Activated CD8-positive, alpha-beta memory T cell treated with anti-CD3 and anti-CD28 coated beads for 4 hours (primary cell): ENCODE measurements around the gene CHMP2A.
"Not testable (repeated sequence)": the region's sequence is repeated elsewhere in the genome, so short reads cannot be mapped to it uniquely, and the experiment has no call there.

Experiments
- DNase-seq, 2 donors: peaks; one replicate each; pipeline ENCODE4 v3.0.0-alpha.2; 2020; ENCODE audit warnings: low read depth in 2 of 2

The CHMP2A gene

DNA sequence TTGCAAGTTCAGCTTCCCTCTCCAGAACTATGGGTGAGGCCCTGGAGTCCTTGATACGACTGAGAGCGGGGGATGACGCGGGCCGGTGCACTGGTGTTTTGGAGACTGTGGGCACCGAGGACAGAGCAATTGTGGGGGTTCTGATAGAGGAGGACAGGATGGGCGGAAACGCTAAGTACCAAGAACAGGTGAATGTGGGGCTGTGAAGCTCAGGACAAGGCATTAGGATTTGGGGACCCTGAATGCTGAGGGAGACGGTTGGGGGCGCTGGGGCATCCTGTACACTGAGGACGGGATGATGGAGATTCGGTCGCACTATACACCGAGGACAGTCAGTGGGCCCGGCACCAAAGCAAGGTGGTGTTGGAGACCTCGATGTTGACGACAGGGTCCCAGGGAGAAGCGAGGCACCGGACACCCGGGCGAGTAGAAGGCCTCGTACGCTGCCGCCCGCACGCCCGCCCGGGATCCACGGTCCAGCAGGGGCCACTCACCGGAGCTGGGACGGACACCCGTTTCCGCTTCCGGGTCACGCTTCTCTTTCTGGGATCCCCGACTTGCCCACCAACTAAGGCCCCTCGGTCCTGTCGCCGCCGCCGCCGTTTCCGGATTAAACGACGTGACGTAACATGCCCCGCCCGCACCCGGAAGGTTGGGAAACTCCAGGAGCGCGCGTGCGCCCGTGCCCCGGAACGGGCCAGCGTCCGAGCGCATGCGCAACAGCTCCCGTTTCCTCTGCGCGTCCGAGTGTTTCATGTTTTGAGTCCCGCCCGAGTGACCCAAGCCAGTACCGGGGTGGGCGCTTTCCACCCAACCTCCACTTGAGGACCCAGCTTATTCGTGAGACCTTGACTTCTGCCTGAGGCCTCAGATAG lies at the start of gene CHMP2A:
TSS of gene CHMP2A (minus strand) at position 612 of the 875 bp plus-strand sequence. CDS start 893 bp downstream, outside the sequence.
- DNase-seq, result peak; percentile 95 to 98

DNA sequence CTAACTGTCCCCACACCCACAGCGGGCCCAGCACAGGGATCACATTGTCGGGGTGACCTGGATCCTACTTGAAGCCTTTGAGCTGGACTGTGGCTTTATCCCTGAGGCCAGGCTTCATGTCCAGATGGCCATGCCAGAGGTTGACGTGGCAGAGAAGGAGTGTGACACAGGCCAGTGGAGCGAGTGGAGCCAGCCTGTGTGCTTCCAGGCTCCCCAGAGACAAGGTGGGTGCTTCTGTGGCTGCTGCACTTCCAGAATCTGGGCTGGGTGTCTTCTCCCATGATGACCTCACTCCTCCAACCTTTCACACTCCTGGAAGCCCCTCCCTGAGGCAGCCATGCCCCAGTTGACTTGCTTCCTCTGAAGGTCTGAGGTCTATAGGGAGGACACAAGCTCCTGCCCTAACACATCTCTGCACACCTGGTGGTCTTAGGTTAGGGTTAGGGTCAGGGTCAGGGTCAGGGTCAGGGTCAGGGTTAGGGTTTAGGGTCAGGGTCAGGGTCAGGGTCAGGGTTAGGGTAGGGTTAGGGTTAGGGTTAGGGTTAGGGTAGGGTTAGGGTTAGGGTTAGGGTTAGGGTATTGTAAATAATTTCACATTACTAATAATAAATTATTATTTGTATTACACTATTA lies 31.3 kb upstream of the CHMP2A start:
- no peak for DNase-seq

DNA sequence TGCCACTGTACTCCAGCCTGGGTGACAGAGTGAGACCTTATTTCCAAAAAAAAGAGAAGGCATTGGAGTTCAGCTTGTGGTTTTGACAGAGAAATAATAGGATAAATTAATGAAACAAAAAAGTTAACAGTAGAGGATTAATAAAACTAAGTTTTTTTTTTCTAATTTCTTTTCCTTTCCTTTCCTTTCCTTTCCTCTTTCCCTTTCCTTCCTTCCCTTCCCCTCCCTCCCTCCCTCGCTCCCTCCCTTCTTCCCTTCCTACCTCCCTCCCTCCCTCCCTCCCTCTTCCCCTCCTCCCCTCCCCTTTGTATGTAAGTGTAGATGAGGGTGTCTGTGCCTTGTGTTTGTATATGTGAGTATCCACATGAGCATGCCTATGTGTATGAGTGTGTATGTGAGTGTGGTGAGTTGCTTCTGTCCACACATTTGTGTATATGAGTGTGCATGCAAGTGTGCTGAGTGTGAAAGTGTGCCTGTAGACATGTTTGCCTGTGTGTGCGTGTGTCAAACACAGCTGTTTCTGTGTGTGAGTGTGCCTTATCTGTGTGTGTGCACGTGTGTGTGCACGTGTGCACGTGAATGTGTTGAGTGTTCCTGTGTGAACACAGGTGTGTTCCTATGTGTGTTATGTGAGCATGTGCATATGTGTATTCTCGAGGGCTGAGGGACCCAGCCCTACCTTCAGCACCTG lies 30.7 kb upstream of the CHMP2A start:
- no peak for DNase-seq

DNA sequence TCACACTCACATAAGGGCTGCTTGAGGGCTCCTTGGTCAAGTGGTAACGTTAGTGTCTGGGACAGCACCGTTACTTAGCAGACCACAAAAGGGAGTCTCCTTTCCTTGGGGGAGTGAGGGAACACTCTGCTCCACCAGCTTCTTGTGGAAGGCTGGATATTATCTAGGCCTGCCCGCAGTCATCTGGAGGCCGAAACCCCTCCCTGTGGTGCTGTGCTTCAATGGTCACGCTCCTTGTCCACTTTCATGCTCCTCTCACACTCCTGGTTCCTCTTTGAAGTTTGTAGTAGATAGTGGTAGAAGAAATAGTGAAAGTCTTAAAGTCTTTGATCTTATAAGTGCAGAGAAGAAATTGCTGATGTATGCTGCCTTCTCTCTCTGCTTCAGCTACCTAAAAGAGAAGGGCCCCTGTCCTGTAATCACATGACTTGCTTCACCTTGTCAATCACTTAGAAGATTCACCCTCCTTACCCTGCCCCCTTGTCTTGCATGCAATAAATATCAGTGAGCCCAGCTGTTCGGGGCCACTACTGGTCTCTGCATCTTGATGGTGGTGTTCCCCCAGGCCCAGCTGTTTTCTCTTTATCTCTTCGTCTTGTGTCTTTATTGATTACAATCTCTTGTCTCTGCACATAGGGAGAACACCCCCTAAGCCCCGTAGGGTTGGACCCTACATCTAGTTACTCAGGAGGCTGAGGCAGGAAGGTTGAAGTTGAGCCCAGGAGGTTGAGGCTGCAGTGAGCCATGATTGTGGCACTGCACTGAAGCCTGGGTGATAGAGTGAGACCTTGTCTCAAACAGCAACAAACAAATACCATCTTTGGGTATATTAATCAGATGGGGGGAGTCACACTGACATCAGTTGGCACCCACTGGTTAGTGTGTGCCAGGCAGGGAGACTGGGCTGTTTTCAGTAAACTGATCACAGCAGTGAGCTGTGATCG lies 29.9 kb upstream of the CHMP2A start:
- no peak for DNase-seq

DNA sequence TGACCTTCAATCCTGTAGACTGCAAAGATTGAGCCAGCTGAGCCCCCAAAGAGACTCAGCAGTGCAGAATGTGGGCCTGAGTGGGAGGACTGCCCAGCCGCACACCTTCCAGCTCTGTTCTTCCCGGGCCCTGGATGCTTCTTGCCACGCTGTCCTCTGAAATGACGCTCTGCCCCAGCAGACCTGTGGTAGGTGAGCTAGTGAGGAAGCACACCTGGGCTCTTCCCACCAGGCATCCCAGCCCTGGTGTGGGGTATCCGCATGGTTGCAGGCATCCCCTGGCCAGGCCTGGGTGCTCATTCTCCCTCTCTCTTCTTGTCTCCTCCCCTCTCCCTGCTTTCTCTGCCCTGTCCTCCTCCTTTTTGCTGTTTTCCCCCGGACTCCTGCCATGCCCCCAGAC lies 28.1 kb upstream of the CHMP2A start:
- no peak for DNase-seq

DNA sequence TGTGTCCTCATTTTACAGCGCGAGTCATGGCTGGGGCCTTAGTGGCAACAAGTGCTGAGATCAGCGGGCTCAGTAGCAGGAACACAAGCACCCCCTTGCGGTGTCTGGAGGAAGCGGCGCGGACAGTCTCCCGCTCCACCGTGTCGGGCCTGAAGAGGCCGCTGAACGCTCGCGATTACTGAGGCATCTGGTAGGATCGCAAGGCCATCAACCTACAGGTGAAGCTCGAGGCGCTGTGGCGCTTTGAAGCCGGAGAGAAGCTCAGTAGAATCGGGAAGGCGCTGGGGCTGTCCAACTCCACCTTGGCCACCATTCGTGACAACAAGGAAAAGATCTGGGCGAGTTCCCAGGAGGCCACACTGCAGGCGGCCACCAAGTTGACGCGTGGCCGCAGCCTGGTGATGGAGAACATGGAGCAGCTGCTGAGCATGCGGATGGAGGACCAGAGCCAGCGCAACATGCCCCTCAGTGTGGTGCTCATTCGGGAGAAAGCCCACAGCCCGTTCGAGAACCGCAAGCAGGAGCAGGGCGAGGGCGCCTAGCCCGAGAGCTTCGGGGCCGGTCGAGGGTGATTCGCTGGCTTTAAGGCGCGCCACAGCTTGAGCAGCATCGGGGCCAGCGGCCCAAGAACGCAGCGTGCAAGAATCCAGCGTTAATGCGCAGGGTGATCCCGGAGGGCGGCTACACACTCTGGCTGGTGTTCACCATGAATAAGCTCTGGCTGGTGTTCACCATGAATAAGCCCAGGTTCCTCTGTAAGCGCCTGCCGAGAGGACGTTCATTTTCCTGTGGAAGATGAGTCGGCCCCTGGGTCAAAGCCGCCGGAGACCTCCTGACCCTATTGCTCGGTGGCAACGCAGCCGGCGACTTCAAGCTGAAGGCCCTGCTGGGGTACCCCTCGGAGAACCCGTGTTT lies 26.6 kb upstream of the CHMP2A start:
- peak; percentile 76 to 79 for DNase-seq

DNA sequence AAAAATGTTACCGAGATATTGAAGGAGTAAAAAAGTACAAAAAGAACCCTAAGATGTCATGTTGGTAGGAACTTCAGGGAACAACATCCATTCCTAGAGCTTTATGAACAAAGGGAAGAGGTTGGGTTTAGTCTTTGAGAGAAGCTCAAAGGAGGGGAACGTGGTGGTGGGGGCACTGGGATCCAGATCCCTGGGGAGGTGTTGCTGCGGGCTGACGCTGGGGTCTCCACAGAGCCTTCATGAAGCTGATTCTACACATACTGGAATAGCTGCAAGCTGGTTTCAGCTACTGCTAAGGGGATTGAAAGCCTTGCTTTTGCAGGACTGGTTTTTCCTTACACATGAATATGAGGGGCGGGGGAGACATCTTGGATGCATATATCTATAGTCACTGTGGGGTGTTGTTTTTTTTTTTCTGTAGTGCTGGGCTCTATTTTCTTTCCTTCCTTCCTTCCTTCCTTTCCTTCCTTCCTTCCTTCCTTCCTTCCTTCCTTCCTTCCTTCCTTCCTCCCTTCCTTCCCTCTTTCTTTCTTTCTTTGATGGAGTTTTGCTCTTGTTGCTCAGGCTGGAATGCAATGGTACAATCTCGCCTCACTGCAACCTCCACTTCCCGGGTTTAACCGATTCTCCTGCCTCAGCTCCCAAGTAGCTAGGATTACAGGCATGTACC lies 24.7 kb upstream of the CHMP2A start:
- no peak for DNase-seq

DNA sequence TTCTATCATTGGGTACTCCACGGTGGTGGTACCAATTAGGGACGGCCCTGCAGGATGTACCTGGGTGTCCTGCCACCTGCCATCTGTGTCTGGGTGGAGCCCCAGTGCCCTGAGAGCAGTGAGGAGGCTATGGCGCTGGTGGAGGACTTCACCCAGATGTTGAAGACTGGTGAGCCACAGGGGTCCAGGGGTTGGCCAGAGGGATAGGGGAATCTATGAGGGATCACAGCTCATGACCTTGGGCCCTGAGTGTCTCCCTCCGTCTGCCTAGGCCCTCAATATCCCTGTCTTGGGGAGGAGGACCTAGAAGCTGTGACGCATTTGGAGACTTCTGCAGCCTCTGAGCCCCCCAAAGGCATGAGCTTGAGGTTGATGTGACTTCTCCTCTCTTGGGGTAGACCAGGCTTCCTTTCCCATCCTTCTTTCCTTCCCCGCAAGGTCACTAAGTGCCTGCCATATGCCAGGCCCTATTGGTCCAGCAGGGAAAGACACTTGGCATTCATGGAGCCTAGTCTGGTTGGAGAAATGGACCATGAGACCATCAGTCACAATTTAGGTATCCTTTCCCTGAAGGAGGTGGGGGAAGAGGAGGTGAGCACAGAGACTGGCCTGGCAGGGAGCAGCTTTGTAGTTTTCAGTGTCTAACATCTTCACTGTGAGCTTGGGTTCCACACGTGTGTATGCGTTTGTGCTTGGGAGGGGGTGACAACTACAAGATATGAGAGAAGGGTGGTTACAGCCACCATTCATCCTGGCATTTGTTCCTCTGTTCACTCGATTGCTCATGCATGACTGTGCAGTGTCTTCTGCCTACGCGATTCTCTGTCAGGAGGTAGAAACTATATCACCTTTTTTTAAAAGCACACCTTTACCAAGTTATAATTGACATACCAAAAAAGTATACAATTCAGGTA lies 23.4 kb upstream of the CHMP2A start:
- no peak for DNase-seq

DNA sequence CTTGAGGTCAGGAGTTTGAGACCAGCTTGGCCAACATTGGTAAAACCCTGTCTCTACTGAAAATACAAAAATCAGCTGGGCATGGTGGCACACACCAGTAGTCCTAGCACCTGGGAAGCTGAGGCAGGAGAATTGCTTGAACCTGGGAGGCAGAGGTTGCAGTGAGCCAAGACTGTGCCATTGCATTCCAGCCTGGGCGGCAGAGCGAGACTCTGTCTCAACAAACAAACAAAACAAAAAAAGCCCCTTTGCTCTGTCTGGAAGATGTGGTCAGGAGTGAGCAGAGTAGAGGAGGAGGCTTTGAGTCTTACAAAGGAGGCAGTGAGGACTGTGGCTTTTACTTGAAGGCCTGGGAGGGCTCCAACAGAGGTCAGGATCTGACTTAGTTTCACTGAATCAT lies 22.7 kb upstream of the CHMP2A start:
- not testable (repeated sequence) for DNase-seq

DNA sequence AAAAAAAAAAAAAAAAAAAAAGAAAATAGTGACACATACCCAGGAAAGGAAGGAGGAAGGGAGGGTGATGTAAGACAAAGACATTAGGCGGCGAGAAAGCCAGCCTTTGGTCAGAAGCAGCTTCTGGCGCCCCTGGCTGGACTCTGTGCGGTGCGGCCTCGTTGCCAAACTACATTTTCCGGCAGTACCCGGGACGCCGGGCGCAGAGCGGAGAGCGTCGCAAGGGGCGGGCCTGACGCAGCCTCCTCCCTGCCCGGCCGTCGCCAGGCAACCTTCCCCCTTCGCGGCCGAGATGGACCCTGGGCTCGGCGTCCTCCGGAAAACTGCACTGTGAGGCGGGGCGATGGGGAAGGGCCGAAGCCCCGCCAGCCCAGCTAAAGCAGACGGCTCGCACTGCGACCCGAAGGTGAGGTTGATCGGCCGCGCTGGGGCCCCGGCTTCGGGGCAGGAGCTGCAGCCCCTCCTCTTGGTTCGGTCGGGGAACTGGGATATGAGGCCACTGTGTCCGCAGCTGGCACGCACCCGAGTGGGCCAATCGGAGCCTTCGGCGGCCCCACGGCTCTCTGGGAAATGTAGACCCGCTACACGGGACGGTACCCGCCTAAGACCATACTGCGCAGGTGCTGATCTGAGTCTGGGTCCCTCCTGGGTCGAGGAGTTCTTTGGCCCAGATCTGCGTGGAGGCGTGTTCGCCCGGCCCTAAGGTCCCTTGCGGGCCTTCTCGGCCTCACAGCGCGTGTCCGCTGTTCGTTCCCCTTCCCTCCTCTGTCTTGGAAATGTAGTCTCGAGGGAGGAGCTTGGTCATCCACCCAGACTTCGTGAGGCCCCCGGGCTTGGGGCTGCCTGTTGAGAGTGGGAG lies 20.5 kb upstream of the CHMP2A start:
- peak; percentile 54 to 60 for DNase-seq

DNA sequence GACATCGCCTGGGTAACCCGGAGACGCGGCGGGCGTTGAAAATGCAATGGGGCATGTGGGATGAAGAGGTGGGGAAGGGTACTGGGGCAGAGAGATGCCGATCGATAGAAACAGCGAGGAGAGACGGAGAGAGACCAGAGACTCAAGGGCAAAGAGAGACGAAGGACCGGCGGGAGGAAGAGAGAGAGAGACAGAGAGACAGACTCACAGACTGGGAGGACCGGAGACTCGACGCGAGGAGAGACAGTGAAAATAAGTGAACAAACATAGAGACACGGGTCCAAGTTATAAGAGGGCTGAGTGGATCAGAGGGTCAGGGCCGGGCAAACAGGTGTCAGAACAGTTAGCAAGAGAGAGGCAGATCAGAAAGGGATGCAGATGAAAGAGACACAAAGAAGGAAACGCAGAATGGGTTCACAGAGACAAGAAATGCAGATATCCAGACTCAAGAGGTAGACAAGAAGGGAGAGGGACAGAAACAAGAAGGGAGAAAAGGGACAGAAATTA lies 18.8 kb upstream of the CHMP2A start:
- DNase-seq, result no peak

DNA sequence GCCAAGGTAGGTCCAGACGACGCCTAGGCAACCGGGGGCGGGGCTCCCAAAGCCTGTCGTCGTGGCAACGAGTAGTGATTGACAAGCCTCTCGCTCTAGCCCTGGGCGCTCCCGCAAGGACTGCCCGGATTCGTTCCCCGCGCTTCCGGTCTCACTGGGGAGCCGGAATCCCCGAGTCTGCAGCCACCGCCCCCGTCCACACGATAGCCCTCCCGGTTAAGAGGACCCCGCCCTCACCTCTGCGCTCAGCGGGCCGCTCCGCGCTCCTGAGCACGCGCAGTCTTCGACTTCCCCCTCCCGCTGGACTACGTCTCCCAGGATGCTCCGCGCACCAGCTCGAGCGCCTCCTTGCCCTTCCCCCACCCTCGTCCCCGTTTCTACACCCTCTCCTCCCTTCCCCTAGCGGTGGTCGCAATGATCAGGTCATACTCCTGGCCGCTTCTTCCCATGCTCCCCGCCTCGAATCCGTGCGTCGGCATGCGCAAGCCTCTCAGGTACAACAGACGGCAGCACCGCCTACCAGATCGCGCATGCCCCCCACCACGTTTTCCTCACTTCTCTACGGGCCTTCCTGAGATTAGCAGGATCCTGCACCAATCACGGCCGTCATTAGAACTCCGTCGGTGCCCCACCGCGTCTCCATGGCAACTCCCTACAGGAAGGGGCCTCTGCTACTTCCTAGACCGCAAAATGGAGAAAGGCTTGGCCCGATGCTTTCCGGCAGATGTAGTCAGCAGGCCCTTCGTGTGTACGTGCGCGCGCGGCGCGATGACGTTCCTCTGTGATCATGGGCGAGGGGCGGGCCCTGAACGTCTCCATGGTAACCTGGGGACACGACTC lies 18.1 kb upstream of the CHMP2A start, which contains the start of gene MZF1:
TSS of gene MZF1 (minus strand) at position 518 of the 840 bp plus-strand sequence. CDS start 1,946 bp downstream, outside the sequence.
- DNase-seq, result peak; percentile 99 to 100

DNA sequence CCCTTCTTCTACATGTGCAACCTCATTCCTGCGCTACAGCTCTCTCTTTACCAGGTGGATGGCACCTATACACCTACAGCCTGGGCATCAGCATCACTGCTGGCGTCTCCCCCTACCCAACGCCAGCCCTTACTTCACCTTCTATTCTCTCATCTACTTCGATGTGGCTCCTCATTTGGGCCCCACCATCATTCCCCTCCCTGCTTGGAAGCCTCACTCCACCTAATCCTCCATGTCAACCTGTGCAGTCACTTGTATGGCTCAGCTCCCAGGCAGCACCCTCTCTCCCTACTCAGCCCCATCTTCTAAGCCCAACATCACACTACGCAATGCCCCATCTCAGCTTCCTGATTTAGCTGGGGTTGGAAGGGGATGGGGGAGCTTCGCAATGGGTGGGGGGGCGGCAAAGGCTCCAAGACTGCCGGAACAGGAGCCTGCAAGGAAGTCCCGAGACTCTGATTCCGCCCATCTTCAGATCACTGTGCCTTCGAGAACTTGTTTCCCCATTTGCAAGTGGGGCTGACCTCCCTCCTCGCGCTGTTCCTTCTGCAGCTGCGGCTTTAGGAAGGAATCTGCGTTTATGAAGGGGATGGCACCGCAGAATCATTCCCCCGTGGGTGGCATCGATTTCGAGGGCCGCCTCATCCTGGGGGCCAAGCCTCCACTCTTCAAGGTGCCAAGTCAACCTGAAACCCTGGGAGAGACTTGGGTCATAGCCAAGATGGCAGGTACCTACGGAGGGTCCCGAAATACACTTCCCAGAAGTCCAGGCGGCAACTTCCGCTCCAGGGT lies 17.3 kb upstream of the CHMP2A start:
- no peak for DNase-seq

DNA sequence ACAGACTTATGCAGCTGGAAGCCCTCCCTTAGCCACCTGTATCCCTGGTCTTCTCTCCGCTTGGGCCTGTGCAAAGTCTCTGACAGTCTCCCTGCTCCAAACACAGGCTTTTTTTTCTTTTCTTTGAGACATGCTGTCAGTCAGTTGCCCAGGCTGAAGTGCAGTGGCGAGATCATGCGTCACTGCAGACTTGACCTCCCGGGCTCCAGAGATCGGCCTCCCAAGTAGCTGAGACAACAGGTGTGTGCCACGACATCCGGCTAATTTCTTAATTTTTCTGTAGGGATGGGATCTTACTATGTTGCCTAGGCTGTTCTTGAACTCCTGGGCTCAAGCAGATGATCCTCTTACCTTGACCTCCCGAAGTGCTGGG lies 16.7 kb upstream of the CHMP2A start:
- DNase-seq, result no peak

DNA sequence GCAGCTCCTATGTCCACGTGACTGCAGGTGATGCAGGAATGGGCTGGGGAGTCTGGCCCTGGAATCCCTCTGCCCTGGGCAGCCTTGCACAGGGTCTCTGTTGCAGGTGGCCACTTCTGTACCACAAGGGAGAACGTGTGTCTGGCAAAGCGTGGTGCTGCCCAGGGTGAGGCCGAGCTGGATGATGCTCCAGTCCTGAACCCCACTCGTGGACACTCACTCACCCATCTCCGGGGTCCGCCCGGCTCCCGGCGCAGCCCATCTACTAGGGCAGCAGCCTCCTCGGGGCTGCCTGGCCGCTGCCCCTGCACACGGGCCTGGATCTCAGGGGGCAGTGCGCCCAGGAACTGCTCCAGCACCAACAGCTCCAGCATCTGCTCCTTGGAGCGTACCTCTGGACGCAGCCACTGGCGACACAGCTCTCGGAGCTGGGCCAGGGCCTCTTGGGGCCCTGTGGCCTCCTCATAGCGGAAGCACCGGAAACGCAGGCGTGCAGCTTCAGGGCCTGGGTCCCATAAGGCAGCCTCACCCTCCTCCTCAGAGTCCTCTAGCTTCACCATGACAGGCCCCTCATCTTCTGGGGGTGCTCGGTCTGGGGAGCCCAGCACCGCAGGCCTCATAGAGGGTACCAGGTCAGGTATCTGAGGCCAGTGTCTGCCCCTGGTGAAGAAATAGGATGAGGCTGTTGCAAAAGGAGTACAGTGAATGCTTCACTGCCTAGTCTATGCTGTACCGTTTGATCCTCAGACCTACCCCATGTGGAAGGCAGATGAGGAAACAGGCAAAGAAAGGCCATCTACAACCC lies 16.1 kb upstream of the CHMP2A start:
- no peak for DNase-seq
